ENCODE data around the gene TMCO4.

TMCO4 gene

DNA sequence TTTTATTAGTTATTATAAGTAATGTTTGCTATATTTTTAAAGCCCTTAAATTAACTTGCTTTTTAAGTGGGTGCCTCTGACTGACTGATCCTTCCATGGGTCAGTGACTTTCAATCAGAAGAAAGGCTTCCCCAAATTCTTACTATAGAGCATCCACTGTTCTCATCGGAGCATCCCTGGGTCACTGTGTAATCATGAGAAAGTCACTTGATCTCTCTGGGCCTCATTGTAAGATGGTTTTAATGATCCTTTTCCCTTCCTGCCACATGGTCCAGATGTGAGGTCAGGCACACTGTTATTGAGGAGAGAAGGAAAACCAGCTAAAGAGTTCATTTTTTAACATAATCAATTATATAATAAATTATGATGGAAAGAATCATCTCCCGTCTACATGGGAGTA is 166.6 kb downstream of the TMCO4 start:
- DNase-seq = no peak
